Liver (tissue), 9 donors: ENCODE results near the gene NHS. TPM values are rescaled to one million over a fixed set of nuclear protein-coding genes. Genes with fewer than 3 reads are reported as not detected.

Experiments
- DNase-seq: peaks from one replicate; pipeline ENCODE4 v3.0.0-alpha.2; 2017; ENCODE audit warnings: low spot score
- H3K27ac ChIP-seq, 2 donors: one replicate each; pipeline ENCODE4 v1.7.0; 2013; ENCODE audit warnings: inconsistent platforms in 2 of 2, low read length in 2 of 2, control low read depth in 1 of 2, low read depth in 1 of 2, mild to moderate bottlenecking in 1 of 2
- H3K27me3 ChIP-seq, 4 donors: one replicate each; pipeline versions ENCODE4 v1.6.1 to v1.7.0; 2013; ENCODE audit warnings: low read length in 3 of 4, inconsistent platforms in 1 of 4, mild to moderate bottlenecking in 1 of 4, moderate library complexity in 1 of 4; ENCODE audit not compliant: control insufficient read depth in 4 of 4, insufficient read depth in 4 of 4
- H3K36me3 ChIP-seq, 4 donors: one replicate each; pipeline versions ENCODE4 v1.6.1 to v1.7.0; 2013; ENCODE audit warnings: low read length in 3 of 4, mild to moderate bottlenecking in 3 of 4, low read depth in 1 of 4, moderate library complexity in 1 of 4; ENCODE audit not compliant: control insufficient read depth in 4 of 4, insufficient read depth in 3 of 4
- H3K4me1 ChIP-seq, 4 donors: one replicate each; pipeline versions ENCODE4 v1.6.1 to v1.7.0; 2013; ENCODE audit warnings: low read length in 3 of 4, mild to moderate bottlenecking in 3 of 4, moderate library complexity in 1 of 4; ENCODE audit not compliant: control insufficient read depth in 4 of 4, insufficient read depth in 4 of 4
- H3K4me3 ChIP-seq, 3 donors: one replicate each; pipeline versions ENCODE4 v1.6.1 to v1.7.0; 2013; ENCODE audit warnings: low read length in 3 of 3, control low read depth in 1 of 3, low read depth in 1 of 3, mild to moderate bottlenecking in 1 of 3
- H3K9ac ChIP-seq, 2 donors: one replicate each; pipeline ENCODE4 v1.7.0; 2013; ENCODE audit warnings: low read length in 2 of 2, mild to moderate bottlenecking in 2 of 2, moderate library complexity in 2 of 2, control low read depth in 1 of 2, low read depth in 1 of 2
- H3K9me3 ChIP-seq, 4 donors: one replicate each; pipeline versions ENCODE4 v1.6.1 to v1.7.0; 2013; ENCODE audit warnings: low read length in 3 of 4; ENCODE audit not compliant: control insufficient read depth in 4 of 4
- EGR1 ChIP-seq, 2 donors: IDR thresholded peaks; 2 replicates each; pipeline ENCODE4 v1.6.1; 2016 to 2018; ENCODE audit warnings: antibody characterized with exemption in 2 of 2, low read depth in 2 of 2
- FOXA1 ChIP-seq: IDR thresholded peaks from 2 replicates; pipeline ENCODE4 v1.6.1; 2016; ENCODE audit warnings: antibody characterized with exemption
- FOXA2 ChIP-seq: IDR thresholded peaks from 2 replicates; pipeline ENCODE4 v1.6.1; 2016; ENCODE audit warnings: antibody characterized with exemption
- GABPA ChIP-seq, 2 donors: IDR thresholded peaks in 1 of 2; conservative IDR thresholded peaks in 1 of 2; 2 replicates each; pipeline ENCODE4 v1.6.1; 2016; ENCODE audit warnings: antibody characterized with exemption in 2 of 2, mild to moderate bottlenecking in 1 of 2, moderate library complexity in 1 of 2
- HNF4A ChIP-seq, 2 donors: conservative IDR thresholded peaks; 2 replicates each; pipeline ENCODE4 v1.6.1; 2016; ENCODE audit warnings: antibody characterized with exemption in 2 of 2, mild to moderate bottlenecking in 2 of 2
- NR2F2 ChIP-seq: IDR thresholded peaks from 2 replicates; pipeline ENCODE4 v1.6.1; 2016; ENCODE audit warnings: antibody characterized with exemption
- RAD21 ChIP-seq, 2 donors: IDR thresholded peaks; 2 replicates each; pipeline ENCODE4 v1.6.1; 2016; ENCODE audit warnings: antibody characterized with exemption in 2 of 2, mild to moderate bottlenecking in 2 of 2
- RXRA ChIP-seq, 2 donors: IDR thresholded peaks; 2 replicates each; pipeline ENCODE4 v1.6.1; 2017 to 2018; ENCODE audit warnings: antibody characterized with exemption in 2 of 2, mild to moderate bottlenecking in 1 of 2
- SP1 ChIP-seq: IDR thresholded peaks from 2 replicates; pipeline ENCODE4 v1.6.1; 2018; ENCODE audit warnings: antibody characterized with exemption, mild to moderate bottlenecking
- TAF1 ChIP-seq: conservative IDR thresholded peaks from 2 replicates; pipeline ENCODE4 v1.6.1; 2016; ENCODE audit warnings: antibody characterized with exemption, mild to moderate bottlenecking
- YY1 ChIP-seq: IDR thresholded peaks from 2 replicates; pipeline ENCODE4 v1.6.1; 2016; ENCODE audit warnings: antibody characterized with exemption, mild to moderate bottlenecking
- WGBS: extraction: QIAGEN DNeasy Blood & Tissue Kit; methylation state at CpG from one replicate; pipeline ENCODE4 v1.1.7; 2013; 5-methylcytosine and 5-hydroxymethylcytosine counted together
- polyA plus RNA-seq, 2 donors: library from polyadenylated mRNA; stranded (reverse) in 1 of 2; unstranded in 1 of 2; fragments of 200-250 nt in 1 of 2; fragments of >200 nt in 1 of 2; fragmentation: Nextera tagmentation in 1 of 2; extraction: Ambion mirVana in 1 of 2; gene quantifications; one replicate each; pipeline versions ENCODE4 v1.2.1 to v1.2.3, GENCODE V29; 2013 to 2015
- total RNA-seq, 2 donors: library from RNA; depleted of rRNA; stranded (reverse); fragments of >200 nt; gene quantifications; one replicate each; pipeline ENCODE4 v1.2.3, GENCODE V29; 2014
- TF ChIP-seq, protein P1 (sequence below): IDR thresholded peaks from 2 replicates; pipeline ENCODE4 v1.6.1; 2016; ENCODE audit warnings: antibody characterized with exemption
- TF ChIP-seq, protein P2 (sequence below): IDR thresholded peaks from 2 replicates; pipeline ENCODE4 v1.6.1; 2016; ENCODE audit warnings: antibody characterized with exemption
- TF ChIP-seq, protein P3 (sequence below): IDR thresholded peaks from 2 replicates; pipeline ENCODE4 v1.6.1; 2016; ENCODE audit warnings: antibody characterized with exemption, mild to moderate bottlenecking
- TF ChIP-seq, protein P4 (sequence below): IDR thresholded peaks from 2 replicates; pipeline ENCODE4 v1.6.1; 2016; ENCODE audit warnings: antibody characterized with exemption
- donor health status: healthy.
- donor health status: healthy.
- donor health status: healthy.
- donor health status: healthy.
- donor health status: healthy.

NHS gene
- total and polyA plus RNA-seq, 4 donors, result 0.03 to 0.17 (median 0.10) TPM

DNA sequence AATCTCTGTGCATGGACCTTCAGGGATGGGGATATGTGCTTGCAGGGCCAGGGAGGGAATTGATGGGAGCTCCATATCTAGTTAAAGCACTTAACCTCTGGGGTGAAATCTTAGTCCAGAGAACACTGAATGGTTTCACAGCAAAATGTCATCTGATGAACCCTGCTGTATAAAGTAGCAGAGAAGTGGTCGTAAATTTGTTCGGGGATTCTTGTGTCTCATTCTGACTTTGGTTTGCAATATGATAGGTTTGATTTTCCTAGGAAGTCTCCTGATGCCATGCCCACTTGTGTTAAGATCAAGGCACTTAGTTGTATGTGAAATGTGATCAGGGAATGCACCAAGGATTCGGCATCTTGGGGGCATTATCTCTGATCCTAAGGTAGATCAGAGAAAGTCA lies 96.9 kb downstream of the NHS start:
- Histone ChIP-seq H3K4me1 (no peaks in the 10 kb centered on the region), H3K36me3 (no peaks in the 10 kb centered on the region), H3K9me3 (no peaks in the 10 kb centered on the region), H3K27ac (no peak overlapping the region), H3K27me3 (no peaks in the 10 kb centered on the region), H3K9ac (no peak overlapping the region), H3K4me3 (no peak overlapping the region)
- TF ChIP-seq TAF1, result no peak
- no peak for TF ChIP-seq HNF4A (conservative IDR thresholded peaks at IDR 0.05)
- TF ChIP-seq, protein P1, sequence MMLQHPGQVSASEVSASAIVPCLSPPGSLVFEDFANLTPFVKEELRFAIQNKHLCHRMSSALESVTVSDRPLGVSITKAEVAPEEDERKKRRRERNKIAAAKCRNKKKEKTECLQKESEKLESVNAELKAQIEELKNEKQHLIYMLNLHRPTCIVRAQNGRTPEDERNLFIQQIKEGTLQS, result no peak
- WGBS, result 92% methylated on average over 3 of the region's 3 CpGs
- DNase-seq, result no peak

DNA sequence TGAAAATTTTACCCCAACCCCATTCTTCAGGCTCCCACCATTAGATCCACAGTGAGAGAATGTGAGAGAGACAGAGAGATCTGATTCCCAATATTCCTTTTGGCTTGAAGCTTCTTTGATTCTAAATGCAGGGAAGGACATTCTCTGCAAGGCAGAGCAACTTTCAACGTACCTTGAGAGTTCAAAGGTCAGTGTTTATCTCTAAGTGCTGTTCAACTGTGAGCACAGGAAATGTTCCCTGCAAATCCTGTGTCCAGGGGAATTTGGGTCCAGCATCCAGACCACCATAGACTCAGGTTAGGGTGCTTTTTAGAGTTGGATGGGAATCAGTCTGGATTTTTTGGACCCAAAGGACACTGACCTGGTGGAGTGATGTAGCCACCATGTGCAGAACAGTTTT lies 97.4 kb downstream of the NHS start:
- Histone ChIP-seq H3K27ac (no peak overlapping the region), H3K9me3 (no peaks in the 10 kb centered on the region), H3K4me1 (no peaks in the 10 kb centered on the region), H3K4me3 (no peak overlapping the region), H3K27me3 (no peaks in the 10 kb centered on the region), H3K36me3 (no peaks in the 10 kb centered on the region), H3K9ac (no peak overlapping the region)
- no peak for TF ChIP-seq TAF1
- TF ChIP-seq RXRA (IDR thresholded peaks at IDR 0.05), result no peak
- TF ChIP-seq NR2F2, result no peak
- TF ChIP-seq, protein P2, sequence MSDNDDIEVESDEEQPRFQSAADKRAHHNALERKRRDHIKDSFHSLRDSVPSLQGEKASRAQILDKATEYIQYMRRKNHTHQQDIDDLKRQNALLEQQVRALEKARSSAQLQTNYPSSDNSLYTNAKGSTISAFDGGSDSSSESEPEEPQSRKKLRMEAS, result no peak
- no peak for TF ChIP-seq RAD21 (IDR thresholded peaks at IDR 0.05)
- TF ChIP-seq YY1, result no peak
- no peak for TF ChIP-seq EGR1 (IDR thresholded peaks at IDR 0.05; ENCODE audit: low read depth in 2 of 2)
- TF ChIP-seq, protein P3, sequence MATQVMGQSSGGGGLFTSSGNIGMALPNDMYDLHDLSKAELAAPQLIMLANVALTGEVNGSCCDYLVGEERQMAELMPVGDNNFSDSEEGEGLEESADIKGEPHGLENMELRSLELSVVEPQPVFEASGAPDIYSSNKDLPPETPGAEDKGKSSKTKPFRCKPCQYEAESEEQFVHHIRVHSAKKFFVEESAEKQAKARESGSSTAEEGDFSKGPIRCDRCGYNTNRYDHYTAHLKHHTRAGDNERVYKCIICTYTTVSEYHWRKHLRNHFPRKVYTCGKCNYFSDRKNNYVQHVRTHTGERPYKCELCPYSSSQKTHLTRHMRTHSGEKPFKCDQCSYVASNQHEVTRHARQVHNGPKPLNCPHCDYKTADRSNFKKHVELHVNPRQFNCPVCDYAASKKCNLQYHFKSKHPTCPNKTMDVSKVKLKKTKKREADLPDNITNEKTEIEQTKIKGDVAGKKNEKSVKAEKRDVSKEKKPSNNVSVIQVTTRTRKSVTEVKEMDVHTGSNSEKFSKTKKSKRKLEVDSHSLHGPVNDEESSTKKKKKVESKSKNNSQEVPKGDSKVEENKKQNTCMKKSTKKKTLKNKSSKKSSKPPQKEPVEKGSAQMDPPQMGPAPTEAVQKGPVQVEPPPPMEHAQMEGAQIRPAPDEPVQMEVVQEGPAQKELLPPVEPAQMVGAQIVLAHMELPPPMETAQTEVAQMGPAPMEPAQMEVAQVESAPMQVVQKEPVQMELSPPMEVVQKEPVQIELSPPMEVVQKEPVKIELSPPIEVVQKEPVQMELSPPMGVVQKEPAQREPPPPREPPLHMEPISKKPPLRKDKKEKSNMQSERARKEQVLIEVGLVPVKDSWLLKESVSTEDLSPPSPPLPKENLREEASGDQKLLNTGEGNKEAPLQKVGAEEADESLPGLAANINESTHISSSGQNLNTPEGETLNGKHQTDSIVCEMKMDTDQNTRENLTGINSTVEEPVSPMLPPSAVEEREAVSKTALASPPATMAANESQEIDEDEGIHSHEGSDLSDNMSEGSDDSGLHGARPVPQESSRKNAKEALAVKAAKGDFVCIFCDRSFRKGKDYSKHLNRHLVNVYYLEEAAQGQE, result no peak
- TF ChIP-seq, protein P4, sequence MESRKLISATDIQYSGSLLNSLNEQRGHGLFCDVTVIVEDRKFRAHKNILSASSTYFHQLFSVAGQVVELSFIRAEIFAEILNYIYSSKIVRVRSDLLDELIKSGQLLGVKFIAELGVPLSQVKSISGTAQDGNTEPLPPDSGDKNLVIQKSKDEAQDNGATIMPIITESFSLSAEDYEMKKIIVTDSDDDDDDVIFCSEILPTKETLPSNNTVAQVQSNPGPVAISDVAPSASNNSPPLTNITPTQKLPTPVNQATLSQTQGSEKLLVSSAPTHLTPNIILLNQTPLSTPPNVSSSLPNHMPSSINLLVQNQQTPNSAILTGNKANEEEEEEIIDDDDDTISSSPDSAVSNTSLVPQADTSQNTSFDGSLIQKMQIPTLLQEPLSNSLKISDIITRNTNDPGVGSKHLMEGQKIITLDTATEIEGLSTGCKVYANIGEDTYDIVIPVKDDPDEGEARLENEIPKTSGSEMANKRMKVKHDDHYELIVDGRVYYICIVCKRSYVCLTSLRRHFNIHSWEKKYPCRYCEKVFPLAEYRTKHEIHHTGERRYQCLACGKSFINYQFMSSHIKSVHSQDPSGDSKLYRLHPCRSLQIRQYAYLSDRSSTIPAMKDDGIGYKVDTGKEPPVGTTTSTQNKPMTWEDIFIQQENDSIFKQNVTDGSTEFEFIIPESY, result no peak
- TF ChIP-seq GABPA (IDR thresholded peaks at IDR 0.05 in 1 of 2, conservative IDR thresholded peaks at IDR 0.05 in 1 of 2), result no peak
- no peak for TF ChIP-seq FOXA2
- WGBS, result 11% methylated on average over 1 of the region's 1 CpG
- DNase-seq, result no peak

DNA sequence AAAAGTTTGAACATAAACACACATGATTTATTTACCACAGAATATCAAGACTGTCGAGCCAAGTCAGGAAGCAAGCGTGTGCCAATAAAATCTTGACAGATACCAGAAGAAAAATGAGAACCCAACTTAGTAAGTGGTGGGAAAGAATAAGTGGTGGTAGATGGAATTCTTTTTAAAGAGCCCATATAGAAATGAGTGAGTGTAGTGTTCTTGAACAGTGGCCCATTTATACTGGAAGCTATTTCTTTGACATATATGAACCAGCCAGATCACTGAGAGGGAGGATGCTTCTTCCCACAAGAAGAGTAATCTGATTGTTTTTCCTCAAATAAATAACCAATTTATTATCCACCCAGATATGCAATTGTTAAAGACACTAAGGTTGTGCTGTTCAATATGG lies 98.0 kb downstream of the NHS start:
- no peaks in the 10 kb centered on the region for H3K9me3 ChIP-seq
- no peak for TF ChIP-seq GABPA (IDR thresholded peaks at IDR 0.05 in 1 of 2, conservative IDR thresholded peaks at IDR 0.05 in 1 of 2)
- TF ChIP-seq, protein P1, result no peak
- TF ChIP-seq SP1, result no peak
- no peak for TF ChIP-seq FOXA1
- TF ChIP-seq TAF1, result no peak
- TF ChIP-seq, protein P2, result no peak
- no peak overlapping the region for H3K4me3 ChIP-seq
- 66% methylated on average over 2 of the region's 2 CpGs for WGBS
- H3K27me3 ChIP-seq, result no peaks in the 10 kb centered on the region
- no peak overlapping the region for H3K27ac ChIP-seq
- no peak for DNase-seq
- H3K4me1 ChIP-seq, result no peaks in the 10 kb centered on the region
- no peaks in the 10 kb centered on the region for H3K36me3 ChIP-seq
- H3K9ac ChIP-seq, result no peak overlapping the region
